SK-N-SH (cell line): ENCODE results near the gene MLLT3. TPM values are rescaled to one million over a fixed set of nuclear protein-coding genes. Genes with fewer than 3 reads are reported as not detected.

Source experiments
- CTCF ChIA-PET: fragments of 300-600, 350-600 bp; formaldehyde crosslinking; extraction: SDS; loops from one replicate; lab custom pipeline; 2021; lab: Yijun Ruan, JAX
- POLR2A ChIA-PET: fragments of 350-600 bp; sonication (Branson Sonifier 250); formaldehyde crosslinking; extraction: SDS; loops from one replicate; lab custom pipeline; 2020; ENCODE audit warnings: antibody characterized with exemption, inconsistent platforms; lab: Yijun Ruan, JAX
- DNase-seq: peaks from one replicate; pipeline ENCODE4 v3.0.0; 2012
- H2AFZ ChIP-seq: fragments of 200-600 bp; sonication (generic); 2 replicates; pipeline ENCODE4 v1.8.1; 2016; ENCODE audit warnings: antibody characterized with exemption, mild to moderate bottlenecking, low read depth
- H3F3A ChIP-seq: fragments of 200-600 bp; sonication (generic); replicated peaks from 2 replicates; pipeline ENCODE3; 2016; ENCODE audit warnings: antibody characterized with exemption, mild to moderate bottlenecking; ENCODE audit not compliant: insufficient read depth
- H3K27ac ChIP-seq, 2 experiments: fragments of 200-500 bp in 1 of 2; fragments of 200-600 bp in 1 of 2; sonication (Bioruptor generic) in 1 of 2; sonication (generic), shearing (Covaris generic) in 1 of 2; 2 replicates each; pipeline versions ENCODE4 v1.5.1 to v1.6.1; 2014 to 2016; ENCODE audit warnings: low read depth in 2 of 2, inconsistent platforms in 1 of 2, low read length in 1 of 2, mild to moderate bottlenecking in 1 of 2, mixed read lengths in 1 of 2
- H3K27me3 ChIP-seq: fragments of 200-600 bp; sonication (generic), shearing (Covaris generic); 2 replicates; pipeline ENCODE4 v1.6.1; 2016; ENCODE audit warnings: mixed run types; ENCODE audit not compliant: insufficient read depth
- H3K36me3 ChIP-seq, 2 experiments: fragments of 200-500 bp in 1 of 2; fragments of 200-600 bp in 1 of 2; sonication (Bioruptor generic) in 1 of 2; sonication (generic) in 1 of 2; replicated peaks in 1 of 2; 2 replicates each; pipeline versions ENCODE3 to v1.5.1; 2014 to 2016; ENCODE audit warnings: low read length in 1 of 2, mild to moderate bottlenecking in 1 of 2; ENCODE audit not compliant: insufficient read depth in 2 of 2, control insufficient read depth in 1 of 2
- H3K4me1 ChIP-seq, 2 experiments: fragments of 200-500 bp in 1 of 2; fragments of 200-600 bp in 1 of 2; sonication (Bioruptor generic) in 1 of 2; sonication (generic), shearing (Covaris generic) in 1 of 2; 2 replicates each; pipeline versions ENCODE4 v1.5.1 to v1.6.1; 2014 to 2016; ENCODE audit warnings: low read depth in 1 of 2, low read length in 1 of 2, mixed run types in 1 of 2; ENCODE audit not compliant: insufficient read depth in 2 of 2, control insufficient read depth in 1 of 2
- H3K4me2 ChIP-seq: fragments of 200-600 bp; sonication (generic), shearing (Covaris generic); 2 replicates; pipeline ENCODE4 v1.6.1; 2017; ENCODE audit warnings: mixed run types
- H3K4me3 ChIP-seq, 2 experiments: fragments of 200-500 bp in 1 of 2; fragments of 200-600 bp in 1 of 2; sonication (Bioruptor generic) in 1 of 2; sonication (generic), shearing (Covaris generic) in 1 of 2; 2 replicates each; pipeline versions ENCODE4 v1.5.1 to v1.8.1; 2014 to 2016; ENCODE audit warnings: low read depth in 2 of 2, inconsistent platforms in 1 of 2, low read length in 1 of 2, mild to moderate bottlenecking in 1 of 2, mixed read lengths in 1 of 2, moderate library complexity in 1 of 2
- H3K79me2 ChIP-seq: fragments of 200-600 bp; sonication (generic); 2 replicates; pipeline ENCODE4 v1.8.1; 2017; ENCODE audit warnings: mild to moderate bottlenecking; ENCODE audit not compliant: insufficient read depth
- H3K9ac ChIP-seq: fragments of 200-600 bp; sonication (generic); 2 replicates; pipeline ENCODE4 v1.6.1; 2017; ENCODE audit warnings: mixed run types
- H3K9me2 ChIP-seq: fragments of 200-600 bp; sonication (generic); 2 replicates; pipeline ENCODE4 v1.6.1; 2017; ENCODE audit warnings: mixed run types
- H3K9me3 ChIP-seq: fragments of 200-600 bp; sonication (generic); 2 replicates; pipeline ENCODE4 v1.6.1; 2017; ENCODE audit warnings: mixed run types, mild to moderate bottlenecking, moderate library complexity
- H4K20me1 ChIP-seq: fragments of 200-600 bp; sonication (generic); 2 replicates; pipeline ENCODE4 v1.6.1; 2017; ENCODE audit warnings: mild to moderate bottlenecking, mixed run types; ENCODE audit not compliant: insufficient read depth
- EP300 ChIP-seq, 2 experiments: IDR thresholded peaks; 2 replicates each; pipeline versions ENCODE4 v1.4.0 to v1.6.1; 2012; ENCODE audit warnings: borderline replicate concordance in 1 of 2, low read depth in 1 of 2, low read length in 1 of 2
- FOSL2 ChIP-seq: IDR thresholded peaks from 2 replicates; pipeline ENCODE4 v1.4.0; 2012; ENCODE audit warnings: low read depth, mild to moderate bottlenecking, moderate library complexity, borderline replicate concordance
- GABPA ChIP-seq: IDR thresholded peaks from 2 replicates; pipeline ENCODE4 v1.4.0; 2012; ENCODE audit warnings: low read depth, mild to moderate bottlenecking
- IRF3 ChIP-seq: fragments of 150-350 bp; IDR thresholded peaks from 2 replicates; pipeline ENCODE4 v1.6.1; 2016; ENCODE audit warnings: mild to moderate bottlenecking, low read depth, low read length
- JUND ChIP-seq: IDR thresholded peaks from 2 replicates; pipeline ENCODE4 v1.4.0; 2012
- MEF2A ChIP-seq: IDR thresholded peaks from 2 replicates; pipeline ENCODE4 v1.4.0; 2012; ENCODE audit warnings: low read depth, borderline replicate concordance
- RXRA ChIP-seq: IDR thresholded peaks from 2 replicates; pipeline ENCODE4 v1.4.0; 2012; ENCODE audit warnings: low read depth, mild to moderate bottlenecking, borderline replicate concordance
- SIN3A ChIP-seq: IDR thresholded peaks from 2 replicates; pipeline ENCODE4 v1.6.1; 2012; ENCODE audit warnings: low read depth, mild to moderate bottlenecking, low read length, moderate library complexity, borderline replicate concordance
- SMC3 ChIP-seq: IDR thresholded peaks from 2 replicates; pipeline ENCODE4 v1.6.1; 2012; ENCODE audit warnings: low read depth, low read length, improper control_type of control experiment
- TAF1 ChIP-seq: IDR thresholded peaks from 2 replicates; pipeline ENCODE4 v1.6.1; 2012; ENCODE audit warnings: low read depth, mild to moderate bottlenecking, low read length, moderate library complexity, borderline replicate concordance
- TEAD4 ChIP-seq: IDR thresholded peaks from 2 replicates; pipeline ENCODE4 v1.4.0; 2012; ENCODE audit warnings: mild to moderate bottlenecking, borderline replicate concordance; ENCODE audit not compliant: insufficient read depth
- WGBS: methylation state at CpG from one replicate; pipeline ENCODE4 v1.1.6; 2017; ENCODE audit warnings: low lambda C conversion rate; 5-methylcytosine and 5-hydroxymethylcytosine counted together
- polyA plus RNA-seq, 3 experiments: library from polyadenylated mRNA; depleted of rRNA; stranded (reverse); fragments of >200 nt; gene quantifications; 2 replicates each; pipeline ENCODE4 v1.2.3, GENCODE V29; 2012
- TF ChIP-seq, protein P1 (sequence below): fragments of 150-350 bp; IDR thresholded peaks from 2 replicates; pipeline ENCODE4 v1.6.1; 2017; ENCODE audit warnings: antibody characterized with exemption, low read length, low read depth, borderline replicate concordance

The MLLT3 gene
- polyA plus RNA-seq, 1 of the 3 experiments (the other 2 are of a cell fraction), result 3.9 TPM

DNA sequence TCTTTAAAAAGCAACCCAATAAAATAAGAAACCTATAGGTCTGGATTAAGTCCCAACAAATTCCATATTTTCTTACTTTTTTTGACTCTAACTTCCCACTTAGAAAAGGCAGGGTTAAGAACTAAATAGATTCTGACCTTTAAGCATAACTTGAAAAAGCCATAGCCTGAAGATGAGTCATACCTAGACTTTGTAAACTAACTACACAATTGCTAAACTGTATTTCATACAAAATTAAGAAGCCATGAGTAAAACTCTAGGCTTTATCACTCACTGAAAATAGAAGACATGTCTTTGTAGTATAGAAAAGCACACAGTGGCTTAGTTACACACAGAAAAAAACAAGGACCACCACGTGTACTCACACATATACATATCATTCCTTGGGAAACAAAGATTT is 51.5 kb downstream of the MLLT3 start:
- H3K9me2 ChIP-seq, result no peaks in the 10 kb centered on the region
- no peak overlapping the region for H3K4me2 ChIP-seq
- 64% methylated on average over 1 of the region's 1 CpG for WGBS
- POLR2A ChIA-PET, result no interaction called here
- no peaks in the 10 kb centered on the region for H3K27me3 ChIP-seq
- H3K79me2 ChIP-seq, result no peaks in the 10 kb centered on the region
- no peak for DNase-seq
- H3K9me3 ChIP-seq, result 0 out of 2 replicates have a peak, but pooled peaks cover 5% of the 10 kb centered on the region
- no peak overlapping the region for H3K4me3 ChIP-seq
- peak overlapping the region in 1 of 2 experiments; percentile 26; a peak in 1 of 4 replicates for H3K27ac ChIP-seq
- H3K9ac ChIP-seq, result no peak overlapping the region
- H3K36me3 ChIP-seq, result no peaks in the 10 kb centered on the region
- TF ChIP-seq SIN3A (no peak), RXRA (0 out of 2 replicates have a peak, but pooled peaks have one; percentile 18), TAF1 (no peak), JUND (peak; percentile 65), TEAD4 (no peak), FOSL2 (peak; percentile 61; the same call in 1 of the 2 replicates), SMC3 (no peak)
- TF ChIP-seq, all 33 proteins: peak for 3
- CTCF ChIA-PET, result no interaction called here
- H3F3A ChIP-seq, result no peaks in the 10 kb centered on the region
- no peak overlapping the region for H2AFZ ChIP-seq
- no peaks in the 10 kb centered on the region; a peak in 2 of 4 replicates for H3K4me1 ChIP-seq
- H4K20me1 ChIP-seq, result no peaks in the 10 kb centered on the region

GRCh38 chr9:20570087-20570486 is 52.2 kb downstream of the MLLT3 start:
- no peaks in the 10 kb centered on the region for H3K27me3 ChIP-seq
- ChIA-PET POLR2A (no interaction called here), CTCF (no interaction called here)
- WGBS, result 72% methylated on average over 1 of the region's 1 CpG
- no peak overlapping the region for H3K9ac ChIP-seq
- TF ChIP-seq IRF3, result no peak
- TF ChIP-seq, protein P1, sequence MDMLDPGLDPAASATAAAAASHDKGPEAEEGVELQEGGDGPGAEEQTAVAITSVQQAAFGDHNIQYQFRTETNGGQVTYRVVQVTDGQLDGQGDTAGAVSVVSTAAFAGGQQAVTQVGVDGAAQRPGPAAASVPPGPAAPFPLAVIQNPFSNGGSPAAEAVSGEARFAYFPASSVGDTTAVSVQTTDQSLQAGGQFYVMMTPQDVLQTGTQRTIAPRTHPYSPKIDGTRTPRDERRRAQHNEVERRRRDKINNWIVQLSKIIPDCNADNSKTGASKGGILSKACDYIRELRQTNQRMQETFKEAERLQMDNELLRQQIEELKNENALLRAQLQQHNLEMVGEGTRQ, result no peak
- TF ChIP-seq MEF2A, result no peak
- TF ChIP-seq EP300 (IDR thresholded peaks at IDR 0.05; ENCODE audit: borderline replicate concordance in 1 of 2, low read depth in 1 of 2, low read length in 1 of 2), result no peak
- no peak for TF ChIP-seq SIN3A
- TF ChIP-seq GABPA, result no peak
- H3K36me3 ChIP-seq, result no peaks in the 10 kb centered on the region
- no peaks in the 10 kb centered on the region; a peak in 2 of 4 replicates for H3K4me1 ChIP-seq
- peak overlapping the region in 1 of 2 experiments; percentile 26; a peak in 1 of 4 replicates for H3K27ac ChIP-seq
- no peak overlapping the region for H3K4me2 ChIP-seq
- no peaks in the 10 kb centered on the region for H3K79me2 ChIP-seq
- DNase-seq, result no peak
- no peaks in the 10 kb centered on the region for H3K9me2 ChIP-seq
- H3K4me3 ChIP-seq, result no peak overlapping the region
- H2AFZ ChIP-seq, result no peak overlapping the region
- 0 out of 2 replicates have a peak, but pooled peaks cover 1% of the 10 kb centered on the region for H3K9me3 ChIP-seq
- no peaks in the 10 kb centered on the region for H3F3A ChIP-seq
- H4K20me1 ChIP-seq, result no peaks in the 10 kb centered on the region
